Measurements from ENCODE around the gene PROSER3.
"Not testable (repeated sequence)": the region's sequence is repeated elsewhere in the genome, so short reads cannot be mapped to it uniquely, and the experiment has no call there.

Gene PROSER3

GRCh38 chr19:35760711-35761349 is 2.9 kb downstream of the PROSER3 start:
- H3K4me3 ChIP-seq (ENCODE audit: low read depth, low read length) = no peak overlapping the region
- TF ChIP-seq MAX (IDR thresholded peaks at IDR 0.05; ENCODE audit: low read depth, low read length) = no peak
- no peak for TF ChIP-seq POLR2A (IDR thresholded peaks at IDR 0.05; ENCODE audit: extremely low read depth, insufficient read length)
- TF ChIP-seq MYC (IDR thresholded peaks at IDR 0.05; ENCODE audit: low read depth, low read length) = no peak
- no peak for TF ChIP-seq CTCF (IDR thresholded peaks at IDR 0.05; ENCODE audit: low read depth, low read length)
- no peak for DNase-seq (ENCODE audit: low read depth)

- H3K4me3 ChIP-seq (ENCODE audit: low read depth, low read length) = no peak overlapping the region
- DNase-seq (ENCODE audit: low read depth) = no peak
- TF ChIP-seq CTCF (IDR thresholded peaks at IDR 0.05; ENCODE audit: low read depth, low read length) (no peak), POLR2A (IDR thresholded peaks at IDR 0.05; ENCODE audit: extremely low read depth, insufficient read length) (no peak), MAX (IDR thresholded peaks at IDR 0.05; ENCODE audit: low read depth, low read length) (no peak), MYC (IDR thresholded peaks at IDR 0.05; ENCODE audit: low read depth, low read length) (no peak)
Measured at GRCh38 chr19:35764432-35765315, 6.7 kb downstream of the PROSER3 start.

GRCh38 chr19:35766571-35767104 is 8.7 kb downstream of the PROSER3 start:
- no peak for DNase-seq (ENCODE audit: low read depth)
- TF ChIP-seq CTCF (IDR thresholded peaks at IDR 0.05; ENCODE audit: low read depth, low read length) = no peak
- TF ChIP-seq MAX (IDR thresholded peaks at IDR 0.05; ENCODE audit: low read depth, low read length) = no peak
- TF ChIP-seq MYC (IDR thresholded peaks at IDR 0.05; ENCODE audit: low read depth, low read length) = no peak
- no peak for TF ChIP-seq POLR2A (IDR thresholded peaks at IDR 0.05; ENCODE audit: extremely low read depth, insufficient read length)
- no peak overlapping the region for H3K4me3 ChIP-seq (ENCODE audit: low read depth, low read length)

- TF ChIP-seq MAX (IDR thresholded peaks at IDR 0.05; ENCODE audit: low read depth, low read length) (no peak), POLR2A (IDR thresholded peaks at IDR 0.05; ENCODE audit: extremely low read depth, insufficient read length) (no peak), MYC (IDR thresholded peaks at IDR 0.05; ENCODE audit: low read depth, low read length) (no peak), CTCF (IDR thresholded peaks at IDR 0.05; ENCODE audit: low read depth, low read length) (no peak)
- H3K4me3 ChIP-seq (ENCODE audit: low read depth, low read length) = no peak overlapping the region
- no peak for DNase-seq (ENCODE audit: low read depth)
Measured at GRCh38 chr19:35767288-35768081, 9.5 kb downstream of the PROSER3 start.

GRCh38 chr19:35768082-35768421 is 10.1 kb downstream of the PROSER3 start:
- no peak for DNase-seq (ENCODE audit: low read depth)
- no peak overlapping the region for H3K4me3 ChIP-seq (ENCODE audit: low read depth, low read length)
- no peak for TF ChIP-seq CTCF (IDR thresholded peaks at IDR 0.05; ENCODE audit: low read depth, low read length)
- TF ChIP-seq MYC (IDR thresholded peaks at IDR 0.05; ENCODE audit: low read depth, low read length) = no peak
- TF ChIP-seq MAX (IDR thresholded peaks at IDR 0.05; ENCODE audit: low read depth, low read length) = no peak
- TF ChIP-seq POLR2A (IDR thresholded peaks at IDR 0.05; ENCODE audit: extremely low read depth, insufficient read length) = no peak

GRCh38 chr19:35772362-35772761 is 14.4 kb downstream of the PROSER3 start:
- H3K4me3 ChIP-seq (ENCODE audit: low read depth, low read length); DNase-seq (ENCODE audit: low read depth): not testable (repeated sequence)

Measured in NB4 (cell line).